ENCODE data around the gene KDM4C.
"Not testable (repeated sequence)": the region's sequence is repeated elsewhere in the genome, so short reads cannot be mapped to it uniquely, and the experiment has no call there.

Gene KDM4C

GRCh38 chr9:7161469-7161868 is 403.7 kb downstream of the KDM4C start:
- DNase-seq (ENCODE audit: low read depth in 1 of 2, low spot score in 1 of 2): no peak

GRCh38 chr9:7163932-7164331 is 406.2 kb downstream of the KDM4C start:
- no peak for DNase-seq (ENCODE audit: low read depth in 1 of 2, low spot score in 1 of 2)

GRCh38 chr9:7164440-7165330 is 406.9 kb downstream of the KDM4C start:
- DNase-seq (ENCODE audit: low read depth in 1 of 2, low spot score in 1 of 2): no peak

GRCh38 chr9:7165331-7165975 is 407.7 kb downstream of the KDM4C start:
- no peak for DNase-seq (ENCODE audit: low read depth in 1 of 2, low spot score in 1 of 2)

GRCh38 chr9:7166074-7166473 is 408.3 kb downstream of the KDM4C start:
- no peak for DNase-seq (ENCODE audit: low read depth in 1 of 2, low spot score in 1 of 2)

- no peak for DNase-seq (ENCODE audit: low read depth in 1 of 2, low spot score in 1 of 2)
Observed at GRCh38 chr9:7169717-7170389, 412.1 kb downstream of the KDM4C start.

- DNase-seq (ENCODE audit: low read depth in 1 of 2, low spot score in 1 of 2): no peak
Observed at GRCh38 chr9:7171396-7172153, 413.8 kb downstream of the KDM4C start.

- DNase-seq (ENCODE audit: low read depth in 1 of 2, low spot score in 1 of 2): no peak
Observed at GRCh38 chr9:7172154-7173115, 414.7 kb downstream of the KDM4C start.

GRCh38 chr9:7173139-7173538 is 415.4 kb downstream of the KDM4C start:
- DNase-seq (ENCODE audit: low read depth in 1 of 2, low spot score in 1 of 2): no peak

- DNase-seq (ENCODE audit: low read depth in 1 of 2, low spot score in 1 of 2): no peak
Observed at GRCh38 chr9:7174301-7174700, 416.5 kb downstream of the KDM4C start.

- DNase-seq (ENCODE audit: low read depth in 1 of 2, low spot score in 1 of 2): no peak
Observed at GRCh38 chr9:7174884-7175283, 417.1 kb downstream of the KDM4C start.

GRCh38 chr9:7176561-7176960 is 418.8 kb downstream of the KDM4C start:
- no peak for DNase-seq (ENCODE audit: low read depth in 1 of 2, low spot score in 1 of 2)

GRCh38 chr9:7177383-7177782 is 419.6 kb downstream of the KDM4C start:
- no peak for DNase-seq (ENCODE audit: low read depth in 1 of 2, low spot score in 1 of 2)

GRCh38 chr9:7178729-7179128 is 421.0 kb downstream of the KDM4C start:
- DNase-seq (ENCODE audit: low read depth in 1 of 2, low spot score in 1 of 2): no peak

- DNase-seq (ENCODE audit: low read depth in 1 of 2, low spot score in 1 of 2): no peak
Observed at GRCh38 chr9:7180247-7180646, 422.5 kb downstream of the KDM4C start.

GRCh38 chr9:7183139-7183538 is 425.4 kb downstream of the KDM4C start:
- DNase-seq (ENCODE audit: low read depth in 1 of 2, low spot score in 1 of 2): not testable (repeated sequence)

- no peak for DNase-seq (ENCODE audit: low read depth in 1 of 2, low spot score in 1 of 2)
Observed at GRCh38 chr9:7185612-7186011, 427.8 kb downstream of the KDM4C start.

GRCh38 chr9:7186175-7186574 is 428.4 kb downstream of the KDM4C start:
- no peak for DNase-seq (ENCODE audit: low read depth in 1 of 2, low spot score in 1 of 2)

GRCh38 chr9:7192266-7192665 is 434.5 kb downstream of the KDM4C start:
- DNase-seq (ENCODE audit: low read depth in 1 of 2, low spot score in 1 of 2): no peak

- no peak for DNase-seq (ENCODE audit: low read depth in 1 of 2, low spot score in 1 of 2)
Observed at GRCh38 chr9:7195526-7195925, 437.8 kb downstream of the KDM4C start.
